Stimulated activated CD4-positive, alpha-beta T cell treated with anti-CD3 and anti-CD28 coated beads, Interleukin-1b, Interleukin-23, amount 100 ng/mL, for 1 hour (primary cell): ENCODE results near the gene RNF181.
"Not testable (repeated sequence)": the region's sequence is repeated elsewhere in the genome, so short reads cannot be mapped to it uniquely, and the experiment has no call there.

ENCODE experiments used
- DNase-seq, 2 donors: peaks; one replicate each; pipeline ENCODE4 v3.0.0-alpha.2; 2020; ENCODE audit warnings: low read depth in 2 of 2

RNF181 gene

GRCh38 chr2:85595301-85596025, at the start of gene RNF181:
Gene RNF181, plus strand, starts transcription at chr2:85595745. Its CDS starts 19 bp downstream, at chr2:85595764.
- DNase-seq: peak; percentile 60 to 69

- no peak for DNase-seq
Measured at GRCh38 chr2:85545780-85546240, 49.7 kb upstream of the RNF181 start.

GRCh38 chr2:85547089-85547858, 48.3 kb upstream of the RNF181 start:
- no peak for DNase-seq

GRCh38 chr2:85547859-85548607, 47.5 kb upstream of the RNF181 start:
- no peak for DNase-seq

- no peak for DNase-seq
Measured at GRCh38 chr2:85548608-85548900, 47.0 kb upstream of the RNF181 start.

GRCh38 chr2:85549095-85549494, 46.5 kb upstream of the RNF181 start:
- DNase-seq: no peak

GRCh38 chr2:85549826-85550225, 45.7 kb upstream of the RNF181 start:
- no peak for DNase-seq

- no peak for DNase-seq
Measured at GRCh38 chr2:85550486-85550885, 45.1 kb upstream of the RNF181 start.

- peak; percentile 81 to 83 for DNase-seq
Measured at GRCh38 chr2:85551698-85552678, 43.6 kb upstream of the RNF181 start.

GRCh38 chr2:85553184-85553583, 42.4 kb upstream of the RNF181 start:
- no peak for DNase-seq

GRCh38 chr2:85554980-85555612, 40.4 kb upstream of the RNF181 start:
- no peak for DNase-seq

GRCh38 chr2:85557130-85557529, 38.4 kb upstream of the RNF181 start:
- no peak for DNase-seq

- no peak for DNase-seq
Measured at GRCh38 chr2:85558160-85558559, 37.4 kb upstream of the RNF181 start.

- DNase-seq: not testable (repeated sequence)
Measured at GRCh38 chr2:85560403-85560726, 35.2 kb upstream of the RNF181 start.

GRCh38 chr2:85560812-85561279, 34.7 kb upstream of the RNF181 start:
- no peak for DNase-seq

GRCh38 chr2:85561280-85562212, 34.0 kb upstream of the RNF181 start, which contains the start of gene GGCX:
Gene GGCX, minus strand, starts transcription at chr2:85561493. Its CDS starts 65 bp downstream, at chr2:85561428.
- DNase-seq: peak; percentile 84 to 85

GRCh38 chr2:85564144-85564563, 31.4 kb upstream of the RNF181 start:
- DNase-seq: no peak

GRCh38 chr2:85566265-85566664, 29.3 kb upstream of the RNF181 start:
- no peak for DNase-seq

- no peak for DNase-seq
Measured at GRCh38 chr2:85575739-85576138, 19.8 kb upstream of the RNF181 start.

- no peak for DNase-seq
Measured at GRCh38 chr2:85577063-85577385, 18.5 kb upstream of the RNF181 start.
